HepG2 (cell line): Measurements from ENCODE around the gene RALY. TPM values are rescaled to one million over a fixed set of nuclear protein-coding genes. Genes with fewer than 3 reads are reported as not detected.
A peak's percentile ranks its signal among the peaks of the same experiment; 100 is the strongest.

Source experiments
- ASH2L ChIP-seq: fragments of 300-600, 200-600 bp; sonication (generic); IDR thresholded peaks from 2 replicates; pipeline ENCODE4 v1.7.0; 2017; ENCODE audit warnings: low read depth, mild to moderate bottlenecking, moderate library complexity, mixed read lengths, low read length; ENCODE audit not compliant: insufficient read length
- ISL2 ChIP-seq: sonication (generic); formaldehyde crosslinking; IDR thresholded peaks from 2 replicates; pipeline ENCODE4 v1.5.0; 2020; ENCODE audit warnings: missing genetic modification reagents
- KAT2B ChIP-seq: fragments of 150-350 bp; IDR thresholded peaks from 2 replicates; pipeline ENCODE4 v1.6.1; 2014; ENCODE audit warnings: low read depth, low read length, borderline replicate concordance
- NFIB ChIP-seq: sonication (generic); formaldehyde crosslinking; IDR thresholded peaks from 2 replicates; pipeline ENCODE4 v1.9.0; 2021; ENCODE audit warnings: missing genetic modification reagents, mild to moderate bottlenecking, borderline replicate concordance
- PRMT3 ChIP-seq: sonication (generic); formaldehyde crosslinking; IDR thresholded peaks from 2 replicates; pipeline ENCODE4 v1.8.1; 2022; ENCODE audit warnings: low read depth, mild to moderate bottlenecking, moderate library complexity, missing genetic modification reagents, borderline replicate concordance
- SALL1 ChIP-seq: sonication (generic); formaldehyde crosslinking; IDR thresholded peaks from 2 replicates; pipeline ENCODE4 v1.8.0; 2022; ENCODE audit warnings: mild to moderate bottlenecking, missing genetic modification reagents
- ZFP41 ChIP-seq: sonication (generic); formaldehyde crosslinking; IDR thresholded peaks from 2 replicates; pipeline ENCODE4 v1.4.0; 2020; ENCODE audit warnings: mild to moderate bottlenecking, missing genetic modification reagents, borderline replicate concordance
- ZNF296 ChIP-seq: sonication (generic); formaldehyde crosslinking; conservative IDR thresholded peaks from 2 replicates; pipeline ENCODE4 v1.5.0; 2020; ENCODE audit warnings: mild to moderate bottlenecking, missing genetic modification reagents
- ZNF343 ChIP-seq: sonication (generic); formaldehyde crosslinking; IDR thresholded peaks from 2 replicates; pipeline ENCODE4 v1.4.0; 2020; ENCODE audit warnings: mild to moderate bottlenecking, missing genetic modification reagents
- ZNF564 ChIP-seq: sonication (generic); formaldehyde crosslinking; IDR thresholded peaks from 2 replicates; pipeline ENCODE4 v1.8.1; 2023; ENCODE audit warnings: mild to moderate bottlenecking, missing genetic modification reagents
- ZNF616 ChIP-seq: sonication (generic); formaldehyde crosslinking; IDR thresholded peaks from 2 replicates; pipeline ENCODE4 v1.5.0; 2020; ENCODE audit warnings: low read depth, mild to moderate bottlenecking, missing genetic modification reagents
- ZNF672 ChIP-seq: sonication (generic); formaldehyde crosslinking; IDR thresholded peaks from 2 replicates; pipeline ENCODE4 v1.8.1; 2022; ENCODE audit warnings: missing genetic modification reagents
- polyA plus RNA-seq, 8 experiments: library from polyadenylated mRNA; depleted of rRNA in 3 of 8; stranded (reverse) in 7 of 8; unstranded in 1 of 8; fragments of >200 nt; fragmentation: Illumina TruSeq in 4 of 8; extraction: Trizol in 4 of 8; gene quantifications; 2 replicates each; pipeline versions ENCODE4 v1.2.1 to v1.2.3, GENCODE V29; 2011 to 2016; ENCODE audit warnings: low read depth in 4 of 8, missing spikeins in 1 of 8, mixed read lengths in 1 of 8; ENCODE audit not compliant: insufficient read depth in 1 of 8
- total RNA-seq, 5 experiments: library from RNA; depleted of rRNA; stranded (reverse); fragments of >200 nt; fragmentation: Illumina TruSeq; extraction: Trizol; gene quantifications; 2 replicates each; pipeline ENCODE4 v1.2.3, GENCODE V29; 2016; ENCODE audit warnings: low read depth in 1 of 5
- TF ChIP-seq, protein P1 (sequence below): sonication (generic); formaldehyde crosslinking; IDR thresholded peaks from 2 replicates; pipeline ENCODE4 v1.5.0; 2020; ENCODE audit warnings: mild to moderate bottlenecking, missing genetic modification reagents
- TF ChIP-seq, protein P2 (sequence below): sonication (generic); formaldehyde crosslinking; IDR thresholded peaks from 2 replicates; pipeline ENCODE4 v1.5.1; 2020; ENCODE audit warnings: missing genetic modification reagents, mild to moderate bottlenecking, borderline replicate concordance
- TF ChIP-seq, protein P3 (sequence below): conservative IDR thresholded peaks from 2 replicates; pipeline ENCODE4 v1.6.1; 2018; ENCODE audit warnings: missing genetic modification reagents
- TF ChIP-seq, protein P4 (sequence below): sonication (generic); formaldehyde crosslinking; IDR thresholded peaks from 2 replicates; pipeline ENCODE4 v1.5.0; 2020; ENCODE audit warnings: missing genetic modification reagents
- TF ChIP-seq, protein P5 (sequence below): sonication (generic); formaldehyde crosslinking; IDR thresholded peaks from 2 replicates; pipeline ENCODE4 v1.4.0; 2020; ENCODE audit warnings: missing genetic modification reagents, borderline replicate concordance
- TF ChIP-seq, protein P6 (sequence below): sonication (generic); formaldehyde crosslinking; IDR thresholded peaks from 2 replicates; pipeline ENCODE4 v1.8.1; 2023; ENCODE audit warnings: missing genetic modification reagents, mild to moderate bottlenecking, borderline replicate concordance
- TF ChIP-seq, protein P7 (sequence below): sonication (generic); formaldehyde crosslinking; IDR thresholded peaks from 2 replicates; pipeline ENCODE4 v1.5.0; 2020; ENCODE audit warnings: missing genetic modification reagents

RALY gene
- total and polyA plus RNA-seq, 2 of the 13 experiments (the other 11 are each of a cell fraction or from before 2014, with no cell fraction given), result 178 to 186 TPM

DNA sequence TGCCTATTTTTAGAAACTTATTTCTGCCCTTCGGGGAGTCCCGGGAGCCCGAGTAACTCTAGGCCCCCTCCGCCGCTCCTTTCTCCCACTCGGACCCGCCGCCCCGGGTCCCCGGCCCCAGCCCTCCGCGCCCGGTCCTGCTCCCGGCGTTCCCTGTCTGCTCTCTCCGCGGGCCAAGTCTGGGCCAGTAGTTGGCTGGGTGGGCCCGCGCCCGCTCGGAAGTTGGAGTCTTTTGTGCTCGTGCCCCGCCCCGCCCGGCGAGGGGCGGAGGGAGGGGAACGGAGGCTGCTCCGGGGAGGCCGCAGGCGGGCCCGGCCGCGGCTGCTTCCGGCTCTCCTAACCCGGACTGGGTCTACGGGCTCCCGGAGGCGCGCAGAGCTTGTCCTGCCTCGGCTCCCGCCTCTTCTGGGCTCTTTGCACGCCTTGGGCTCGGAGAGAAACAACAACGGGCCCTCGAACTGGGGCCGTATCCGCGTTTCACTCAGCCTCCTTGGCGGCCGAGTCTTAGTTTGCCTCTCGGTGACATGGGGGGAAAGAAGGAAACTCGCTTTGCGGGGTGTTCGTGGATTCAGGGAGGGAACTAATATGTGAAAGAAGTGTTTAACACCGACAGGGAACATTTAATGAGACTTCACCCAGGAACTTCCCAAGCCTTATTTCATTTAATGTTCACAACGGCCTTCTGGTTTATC, 657 bp downstream of the RALY start (continued):
- TF ChIP-seq, protein P1, sequence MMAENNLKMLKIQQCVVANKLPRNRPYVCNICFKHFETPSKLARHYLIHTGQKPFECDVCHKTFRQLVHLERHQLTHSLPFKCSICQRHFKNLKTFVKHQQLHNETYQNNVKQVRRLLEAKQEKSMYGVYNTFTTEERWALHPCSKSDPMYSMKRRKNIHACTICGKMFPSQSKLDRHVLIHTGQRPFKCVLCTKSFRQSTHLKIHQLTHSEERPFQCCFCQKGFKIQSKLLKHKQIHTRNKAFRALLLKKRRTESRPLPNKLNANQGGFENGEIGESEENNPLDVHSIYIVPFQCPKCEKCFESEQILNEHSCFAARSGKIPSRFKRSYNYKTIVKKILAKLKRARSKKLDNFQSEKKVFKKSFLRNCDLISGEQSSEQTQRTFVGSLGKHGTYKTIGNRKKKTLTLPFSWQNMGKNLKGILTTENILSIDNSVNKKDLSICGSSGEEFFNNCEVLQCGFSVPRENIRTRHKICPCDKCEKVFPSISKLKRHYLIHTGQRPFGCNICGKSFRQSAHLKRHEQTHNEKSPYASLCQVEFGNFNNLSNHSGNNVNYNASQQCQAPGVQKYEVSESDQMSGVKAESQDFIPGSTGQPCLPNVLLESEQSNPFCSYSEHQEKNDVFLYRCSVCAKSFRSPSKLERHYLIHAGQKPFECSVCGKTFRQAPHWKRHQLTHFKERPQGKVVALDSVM (CRISPR knock-in tag), result peak; percentile 99
- TF ChIP-seq ASH2L (peak; percentile 96), PRMT3 (CRISPR knock-in tag) (no peak), ZFP41 (CRISPR knock-in tag) (no peak), ZNF343 (no peak), ZNF616 (no peak), ZNF296 (0 out of 2 replicates have a peak, but pooled peaks have one; percentile 39), ZNF564 (CRISPR knock-in tag) (peak; percentile 70; the same call in 1 of the 2 replicates), ISL2 (peak; percentile 57), NFIB (CRISPR knock-in tag) (no peak), ZNF672 (CRISPR knock-in tag) (no peak; the same call in 1 of the 2 replicates), KAT2B (no peak), SALL1 (no peak; the same call in 1 of the 2 replicates)
- TF ChIP-seq, protein P2, sequence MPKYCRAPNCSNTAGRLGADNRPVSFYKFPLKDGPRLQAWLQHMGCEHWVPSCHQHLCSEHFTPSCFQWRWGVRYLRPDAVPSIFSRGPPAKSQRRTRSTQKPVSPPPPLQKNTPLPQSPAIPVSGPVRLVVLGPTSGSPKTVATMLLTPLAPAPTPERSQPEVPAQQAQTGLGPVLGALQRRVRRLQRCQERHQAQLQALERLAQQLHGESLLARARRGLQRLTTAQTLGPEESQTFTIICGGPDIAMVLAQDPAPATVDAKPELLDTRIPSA (CRISPR knock-in tag), result peak; percentile 87; the same call in 1 of the 2 replicates
- TF ChIP-seq, protein P3, sequence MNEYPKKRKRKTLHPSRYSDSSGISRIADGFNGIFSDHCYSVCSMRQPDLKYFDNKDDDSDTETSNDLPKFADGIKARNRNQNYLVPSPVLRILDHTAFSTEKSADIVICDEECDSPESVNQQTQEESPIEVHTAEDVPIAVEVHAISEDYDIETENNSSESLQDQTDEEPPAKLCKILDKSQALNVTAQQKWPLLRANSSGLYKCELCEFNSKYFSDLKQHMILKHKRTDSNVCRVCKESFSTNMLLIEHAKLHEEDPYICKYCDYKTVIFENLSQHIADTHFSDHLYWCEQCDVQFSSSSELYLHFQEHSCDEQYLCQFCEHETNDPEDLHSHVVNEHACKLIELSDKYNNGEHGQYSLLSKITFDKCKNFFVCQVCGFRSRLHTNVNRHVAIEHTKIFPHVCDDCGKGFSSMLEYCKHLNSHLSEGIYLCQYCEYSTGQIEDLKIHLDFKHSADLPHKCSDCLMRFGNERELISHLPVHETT (CRISPR knock-in tag), result no peak; the same call in 1 of the 2 replicates
- TF ChIP-seq, protein P4, sequence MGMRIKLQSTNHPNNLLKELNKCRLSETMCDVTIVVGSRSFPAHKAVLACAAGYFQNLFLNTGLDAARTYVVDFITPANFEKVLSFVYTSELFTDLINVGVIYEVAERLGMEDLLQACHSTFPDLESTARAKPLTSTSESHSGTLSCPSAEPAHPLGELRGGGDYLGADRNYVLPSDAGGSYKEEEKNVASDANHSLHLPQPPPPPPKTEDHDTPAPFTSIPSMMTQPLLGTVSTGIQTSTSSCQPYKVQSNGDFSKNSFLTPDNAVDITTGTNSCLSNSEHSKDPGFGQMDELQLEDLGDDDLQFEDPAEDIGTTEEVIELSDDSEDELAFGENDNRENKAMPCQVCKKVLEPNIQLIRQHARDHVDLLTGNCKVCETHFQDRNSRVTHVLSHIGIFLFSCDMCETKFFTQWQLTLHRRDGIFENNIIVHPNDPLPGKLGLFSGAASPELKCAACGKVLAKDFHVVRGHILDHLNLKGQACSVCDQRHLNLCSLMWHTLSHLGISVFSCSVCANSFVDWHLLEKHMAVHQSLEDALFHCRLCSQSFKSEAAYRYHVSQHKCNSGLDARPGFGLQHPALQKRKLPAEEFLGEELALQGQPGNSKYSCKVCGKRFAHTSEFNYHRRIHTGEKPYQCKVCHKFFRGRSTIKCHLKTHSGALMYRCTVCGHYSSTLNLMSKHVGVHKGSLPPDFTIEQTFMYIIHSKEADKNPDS (CRISPR knock-in tag), result peak; percentile 87; the same call in 1 of the 2 replicates
- TF ChIP-seq, protein P5, sequence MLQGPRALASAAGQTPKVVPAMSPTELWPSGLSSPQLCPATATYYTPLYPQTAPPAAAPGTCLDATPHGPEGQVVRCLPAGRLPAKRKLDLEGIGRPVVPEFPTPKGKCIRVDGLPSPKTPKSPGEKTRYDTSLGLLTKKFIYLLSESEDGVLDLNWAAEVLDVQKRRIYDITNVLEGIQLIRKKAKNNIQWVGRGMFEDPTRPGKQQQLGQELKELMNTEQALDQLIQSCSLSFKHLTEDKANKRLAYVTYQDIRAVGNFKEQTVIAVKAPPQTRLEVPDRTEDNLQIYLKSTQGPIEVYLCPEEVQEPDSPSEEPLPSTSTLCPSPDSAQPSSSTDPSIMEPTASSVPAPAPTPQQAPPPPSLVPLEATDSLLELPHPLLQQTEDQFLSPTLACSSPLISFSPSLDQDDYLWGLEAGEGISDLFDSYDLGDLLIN (CRISPR knock-in tag), result no peak
- TF ChIP-seq, protein P6, sequence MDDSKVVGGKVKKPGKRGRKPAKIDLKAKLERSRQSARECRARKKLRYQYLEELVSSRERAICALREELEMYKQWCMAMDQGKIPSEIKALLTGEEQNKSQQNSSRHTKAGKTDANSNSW, result no peak; the same call in 1 of the 2 replicates
- TF ChIP-seq, protein P7, sequence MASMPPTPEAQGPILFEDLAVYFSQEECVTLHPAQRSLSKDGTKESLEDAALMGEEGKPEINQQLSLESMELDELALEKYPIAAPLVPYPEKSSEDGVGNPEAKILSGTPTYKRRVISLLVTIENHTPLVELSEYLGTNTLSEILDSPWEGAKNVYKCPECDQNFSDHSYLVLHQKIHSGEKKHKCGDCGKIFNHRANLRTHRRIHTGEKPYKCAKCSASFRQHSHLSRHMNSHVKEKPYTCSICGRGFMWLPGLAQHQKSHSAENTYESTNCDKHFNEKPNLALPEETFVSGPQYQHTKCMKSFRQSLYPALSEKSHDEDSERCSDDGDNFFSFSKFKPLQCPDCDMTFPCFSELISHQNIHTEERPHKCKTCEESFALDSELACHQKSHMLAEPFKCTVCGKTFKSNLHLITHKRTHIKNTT (CRISPR knock-in tag), result 0 out of 2 replicates have a peak, but pooled peaks have one; percentile 84
